NT2/D1 (cell line): ENCODE results near the gene SERPINA3.

ENCODE experiments used
- SUZ12 ChIP-seq: IDR thresholded peaks from 2 replicates; pipeline ENCODE4 v1.6.1; 2011; ENCODE audit not compliant: insufficient read length, insufficient read depth; ENCODE audit errors: extremely low read depth
- YY1 ChIP-seq: IDR thresholded peaks from 2 replicates; pipeline ENCODE4 v1.6.1; 2011; ENCODE audit not compliant: insufficient read length, insufficient read depth
- ZNF274 ChIP-seq: IDR thresholded peaks from 2 replicates; pipeline ENCODE4 v1.6.1; 2011; ENCODE audit warnings: mild to moderate bottlenecking, low read depth, low read length

DNA sequence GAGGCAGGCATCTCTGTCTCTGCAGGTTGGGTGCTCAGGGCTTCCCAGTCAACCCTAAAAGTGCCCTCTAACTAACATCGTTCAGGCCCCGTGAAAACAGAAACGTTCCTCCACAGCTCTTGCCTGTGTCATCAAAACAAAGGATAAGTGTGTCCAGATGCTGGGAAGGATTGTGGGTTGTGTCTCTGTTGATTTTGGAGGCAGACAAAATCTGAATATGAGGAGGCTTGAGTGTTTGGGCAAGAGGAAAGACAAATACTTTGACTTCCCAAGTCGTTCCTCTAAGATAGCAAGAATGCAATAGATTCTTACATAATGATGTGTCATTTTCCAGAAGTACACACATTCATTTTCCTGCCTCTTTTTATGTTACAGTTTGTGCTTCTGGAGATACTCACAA lies 52.9 kb downstream of the SERPINA3 start:
- TF ChIP-seq SUZ12 (no peak), ZNF274 (no peak), YY1 (no peak)
